Body of pancreas (tissue), 4 donors: Measurements from ENCODE around the gene SPINT1.

ENCODE experiments used
- CTCF ChIP-seq, 7 experiments: fragments of 450-650 bp in 4 of 7; fragments of 200-600 bp in 3 of 7; sonication (generic) in 3 of 7; IDR thresholded peaks; one replicate each; pipeline ENCODE4 v1.5.1; 2016 to 2019; ENCODE audit warnings: antibody characterized with exemption in 7 of 7
- POLR2A ChIP-seq, 3 donors: fragments of 450-650 bp; IDR thresholded peaks; one replicate each; pipeline ENCODE4 v1.6.1; 2016; ENCODE audit warnings: antibody characterized with exemption in 3 of 3, mild to moderate bottlenecking in 2 of 3

GRCh38 chr15:40807028-40807887 is 36.6 kb upstream of the SPINT1 start, which contains the start of the genes DNAJC17 and ZFYVE19:
- TF ChIP-seq CTCF (IDR thresholded peaks at IDR 0.05) (peak in 4 of 7 experiments; percentile 19 to 39 (median 33)), POLR2A (IDR thresholded peaks at IDR 0.05) (peak in 2 of 3 donors; percentile 53 to 63)
